H1 (cell line): ENCODE measurements around the gene HMGN3. TPM values are rescaled to one million over a fixed set of nuclear protein-coding genes. Genes with fewer than 3 reads are reported as not detected.

Source experiments
- ATF2 ChIP-seq: IDR thresholded peaks from 2 replicates; pipeline ENCODE4 v1.6.1; 2012; ENCODE audit warnings: low read length, inconsistent platforms
- CHD2 ChIP-seq: IDR thresholded peaks from 2 replicates; pipeline ENCODE4 v1.6.1; 2012; ENCODE audit warnings: low read length, improper control_type of control experiment
- NRF1 ChIP-seq: IDR thresholded peaks from 2 replicates; pipeline ENCODE4 v1.6.1; 2011; ENCODE audit warnings: mild to moderate bottlenecking, low read depth, low read length, improper control_type of control experiment
- RXRA ChIP-seq: IDR thresholded peaks from 2 replicates; pipeline ENCODE4 v1.6.1; 2011; ENCODE audit warnings: low read depth, mild to moderate bottlenecking, low read length, moderate library complexity; ENCODE audit not compliant: insufficient read depth
- polyA plus RNA-seq, 7 experiments: library from polyadenylated mRNA; depleted of rRNA in 3 of 7; stranded (reverse) in 5 of 7; unstranded in 2 of 7; fragments of >200 nt in 5 of 7; fragments of 200-250 nt in 2 of 7; gene quantifications; 1 replicate in 5 of 7; 2 replicates in 1 of 7; 4 replicates in 1 of 7; pipeline versions ENCODE4 v1.2.1 to v1.2.3, GENCODE V29; 2011 to 2013; ENCODE audit warnings: missing spikeins in 2 of 7, mixed read lengths in 2 of 7
- total RNA-seq: library from RNA; stranded (reverse); fragmentation: NEBNext Ultra II Directional; extraction: Animal tissue kit (Norgen Biotek cat#: 25700); gene quantifications from 2 replicates; pipeline ENCODE4 v1.2.1, GENCODE V29; 2021

HMGN3 gene
- total and polyA plus RNA-seq, 2 of the 8 experiments (the other 6 are each of a cell fraction or from before 2014, with no cell fraction given): 84.4 to 167 TPM

- TF ChIP-seq ATF2 (no peak), RXRA (no peak), NRF1 (no peak), CHD2 (no peak)
Measured at GRCh38 chr6:79246891-79247290, 12.4 kb upstream of the HMGN3 start (continued).
